PC-9 (cell line): ENCODE results near the gene KLHL25. TPM values are rescaled to one million over a fixed set of nuclear protein-coding genes. Genes with fewer than 3 reads are reported as not detected.

Experiments
- BruUV-seq: library from RNA; stranded (reverse); fragments of 400-500 nt; replicated peaks from 2 replicates; lab custom pipeline; 2021; lab: Mats Ljungman, UMichigan
- CTCF ChIA-PET: fragments of 300-600 bp; sonication (Branson Sonifier 250); formaldehyde crosslinking; loops from one replicate; lab custom pipeline; 2022; ENCODE audit warnings: antibody characterized with exemption; lab: Charles Lee
- POLR2A ChIA-PET: fragments of 300-600 bp; sonication (Branson Sonifier 250); formaldehyde crosslinking; loops from one replicate; lab custom pipeline; 2022; ENCODE audit warnings: antibody characterized with exemption; ENCODE audit not compliant: unreplicated experiment; lab: Charles Lee
- DNase-seq, 2 experiments: peaks; one replicate each; pipeline versions ENCODE4 v3.0.0 to v3.0.0-alpha.2; 2015 to 2022; ENCODE audit warnings: mixed read lengths in 1 of 2
- H2AFZ ChIP-seq: fragments of 200-600 bp; sonication (generic); 2 replicates; pipeline ENCODE4 v1.8.1; 2017; ENCODE audit warnings: antibody characterized with exemption
- H3F3A ChIP-seq: fragments of 200-600 bp; sonication (generic); 2 replicates; pipeline ENCODE4 v1.8.1; 2017; ENCODE audit warnings: antibody characterized with exemption, mild to moderate bottlenecking, low read depth; ENCODE audit not compliant: insufficient read depth
- H3K27ac ChIP-seq: fragments of 200-600 bp; sonication (generic); 2 replicates; pipeline ENCODE4 v1.6.1; 2016; ENCODE audit warnings: mixed run types
- H3K27me3 ChIP-seq: fragments of 200-600 bp; sonication (generic); 2 replicates; pipeline ENCODE4 v1.6.1; 2016; ENCODE audit warnings: low read depth, mixed run types; ENCODE audit not compliant: insufficient read depth
- H3K36me3 ChIP-seq: fragments of 200-600 bp; sonication (generic); 2 replicates; pipeline ENCODE4 v1.6.1; 2016; ENCODE audit warnings: low read depth, mixed run types
- H3K4me1 ChIP-seq: fragments of 200-600 bp; sonication (generic); replicated peaks from 2 replicates; pipeline ENCODE4 v1.6.1; 2016; ENCODE audit warnings: mixed run types; ENCODE audit not compliant: insufficient read depth
- H3K4me2 ChIP-seq: fragments of 200-600 bp; sonication (generic); 2 replicates; pipeline ENCODE4 v1.6.1; 2017; ENCODE audit warnings: mixed run types
- H3K4me3 ChIP-seq: fragments of 200-600 bp; sonication (generic); 2 replicates; pipeline ENCODE4 v1.6.1; 2016; ENCODE audit warnings: mixed run types
- H3K79me2 ChIP-seq: fragments of 200-600 bp; sonication (generic); 2 replicates; pipeline ENCODE4 v1.6.1; 2017; ENCODE audit warnings: low read depth, mixed run types
- H3K9me2 ChIP-seq: fragments of 200-600 bp; sonication (generic); 2 replicates; pipeline ENCODE4 v1.8.1; 2017; ENCODE audit warnings: mild to moderate bottlenecking; ENCODE audit not compliant: insufficient read depth
- H3K9me3 ChIP-seq: fragments of 200-600 bp; sonication (generic); 2 replicates; pipeline ENCODE4 v1.8.1; 2016; ENCODE audit warnings: low read depth; ENCODE audit not compliant: insufficient read depth
- H4K20me1 ChIP-seq: fragments of 200-600 bp; sonication (generic); 2 replicates; pipeline ENCODE4 v1.8.1; 2017; ENCODE audit not compliant: insufficient read depth
- EZH2 ChIP-seq: fragments of 200-600 bp; sonication (generic); IDR thresholded peaks from 2 replicates; pipeline ENCODE4 v1.8.0; 2017; ENCODE audit warnings: antibody characterized with exemption, low read depth
- intact Hi-C: fragments of 100-400 bp; cut with micrococcal nuclease; formaldehyde crosslinking; loops from one replicate; pipeline ENCODE4 v1.10.0; 2022; ENCODE audit not compliant: unreplicated experiment
- total RNA-seq: library from RNA; stranded (reverse); gene quantifications from 2 replicates; pipeline ENCODE4 v1.2.3, GENCODE V29; 2021
- TF ChIP-seq, protein P1 (sequence below): fragments of 200-600 bp; sonication (generic); conservative IDR thresholded peaks from 2 replicates; pipeline ENCODE4 v1.6.1; 2017; ENCODE audit warnings: mixed run types, antibody characterized with exemption, mild to moderate bottlenecking, moderate library complexity

Gene KLHL25
- total RNA-seq, 1 experiment from 2014 or later = 5.3 TPM

GRCh38 chr15:85753791-85754452 is 40.8 kb downstream of the KLHL25 start:
- Histone ChIP-seq H3F3A (no peaks in the 10 kb centered on the region), H3K27ac (no peak overlapping the region), H4K20me1 (no peaks in the 10 kb centered on the region), H3K9me3 (no peaks in the 10 kb centered on the region), H3K79me2 (no peaks in the 10 kb centered on the region), H3K4me3 (no peak overlapping the region), H3K27me3 (no peaks in the 10 kb centered on the region), H3K4me1 (no peaks in the 10 kb centered on the region), H2AFZ (no peak overlapping the region), H3K9me2 (no peaks in the 10 kb centered on the region), H3K4me2 (no peak overlapping the region), H3K36me3 (no peaks in the 10 kb centered on the region)
- DNase-seq = no peak
- intact Hi-C loops = no loop called here
- no TSS peak for BruUV-seq
- ChIA-PET CTCF (no interaction called here), POLR2A (no interaction called here)
- no peak for TF ChIP-seq EZH2
- TF ChIP-seq, protein P1, sequence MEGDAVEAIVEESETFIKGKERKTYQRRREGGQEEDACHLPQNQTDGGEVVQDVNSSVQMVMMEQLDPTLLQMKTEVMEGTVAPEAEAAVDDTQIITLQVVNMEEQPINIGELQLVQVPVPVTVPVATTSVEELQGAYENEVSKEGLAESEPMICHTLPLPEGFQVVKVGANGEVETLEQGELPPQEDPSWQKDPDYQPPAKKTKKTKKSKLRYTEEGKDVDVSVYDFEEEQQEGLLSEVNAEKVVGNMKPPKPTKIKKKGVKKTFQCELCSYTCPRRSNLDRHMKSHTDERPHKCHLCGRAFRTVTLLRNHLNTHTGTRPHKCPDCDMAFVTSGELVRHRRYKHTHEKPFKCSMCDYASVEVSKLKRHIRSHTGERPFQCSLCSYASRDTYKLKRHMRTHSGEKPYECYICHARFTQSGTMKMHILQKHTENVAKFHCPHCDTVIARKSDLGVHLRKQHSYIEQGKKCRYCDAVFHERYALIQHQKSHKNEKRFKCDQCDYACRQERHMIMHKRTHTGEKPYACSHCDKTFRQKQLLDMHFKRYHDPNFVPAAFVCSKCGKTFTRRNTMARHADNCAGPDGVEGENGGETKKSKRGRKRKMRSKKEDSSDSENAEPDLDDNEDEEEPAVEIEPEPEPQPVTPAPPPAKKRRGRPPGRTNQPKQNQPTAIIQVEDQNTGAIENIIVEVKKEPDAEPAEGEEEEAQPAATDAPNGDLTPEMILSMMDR = no peak

DNA sequence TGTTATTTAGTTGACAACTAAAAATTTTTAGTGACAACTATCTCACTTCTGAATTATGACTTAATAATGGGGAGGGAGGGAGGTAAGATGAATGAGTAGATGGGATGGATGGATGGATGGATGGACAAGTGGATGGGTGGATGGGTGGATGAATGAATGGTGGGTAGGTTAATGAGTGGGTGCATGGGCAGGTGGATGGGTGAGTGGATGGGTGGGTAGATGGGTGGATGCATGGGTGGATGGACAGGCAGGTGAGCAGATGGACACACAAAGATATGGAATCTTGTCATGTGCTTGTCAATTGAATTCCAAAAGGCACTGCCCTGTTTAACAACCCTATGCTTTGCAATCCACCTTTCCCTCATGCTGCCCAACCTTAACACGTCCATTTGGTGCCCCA is 41.5 kb downstream of the KLHL25 start:
- no peak overlapping the region for H3K4me2 ChIP-seq
- no peaks in the 10 kb centered on the region for H3K79me2 ChIP-seq
- ChIA-PET POLR2A (no interaction called here), CTCF (no interaction called here)
- no peaks in the 10 kb centered on the region for H3K4me1 ChIP-seq
- intact Hi-C loops = no loop called here
- H3K9me2 ChIP-seq = no peaks in the 10 kb centered on the region
- H3K9me3 ChIP-seq = no peaks in the 10 kb centered on the region
- BruUV-seq = no TSS peak
- H3K4me3 ChIP-seq = no peak overlapping the region
- H2AFZ ChIP-seq = no peak overlapping the region
- H4K20me1 ChIP-seq = no peaks in the 10 kb centered on the region
- H3K27ac ChIP-seq = no peak overlapping the region
- H3K36me3 ChIP-seq = no peaks in the 10 kb centered on the region
- H3F3A ChIP-seq = no peaks in the 10 kb centered on the region
- no peak for DNase-seq
- TF ChIP-seq, protein P1 = no peak
- no peak for TF ChIP-seq EZH2
- no peaks in the 10 kb centered on the region for H3K27me3 ChIP-seq

- no peaks in the 10 kb centered on the region for H3K9me2 ChIP-seq
- no peaks in the 10 kb centered on the region for H4K20me1 ChIP-seq
- intact Hi-C loops = no loop called here
- ChIA-PET CTCF (interaction anchor here (0.5 to 0.6 kb wide), 2 partner anchors 12 to 49 kb away, joined by 3 read pairs; no protein-coding TSS in a partner anchor), POLR2A (no interaction called here)
- no peaks in the 10 kb centered on the region for H3K79me2 ChIP-seq
- no peaks in the 10 kb centered on the region for H3F3A ChIP-seq
- no peak overlapping the region for H3K27ac ChIP-seq
- H3K27me3 ChIP-seq = no peaks in the 10 kb centered on the region
- H2AFZ ChIP-seq = no peak overlapping the region
- H3K4me2 ChIP-seq = no peak overlapping the region
- H3K4me1 ChIP-seq = no peaks in the 10 kb centered on the region
- BruUV-seq = no TSS peak
- TF ChIP-seq EZH2 = no peak
- TF ChIP-seq, protein P1 = no peak
- H3K9me3 ChIP-seq = no peaks in the 10 kb centered on the region
- peak in 1 of 2 experiments; percentile 48 for DNase-seq
- H3K36me3 ChIP-seq = no peaks in the 10 kb centered on the region
- no peak overlapping the region for H3K4me3 ChIP-seq
Observed at GRCh38 chr15:85752491-85752961, 42.2 kb downstream of the KLHL25 start.
